ENCODE measurements around the gene ASPA. TPM values are rescaled to one million over a fixed set of nuclear protein-coding genes. Genes with fewer than 3 reads are reported as not detected.

The ASPA gene
- total and polyA plus RNA-seq, 2 of the 13 experiments (the other 11 are each of a cell fraction or from before 2014, with no cell fraction given): not detected

DNA sequence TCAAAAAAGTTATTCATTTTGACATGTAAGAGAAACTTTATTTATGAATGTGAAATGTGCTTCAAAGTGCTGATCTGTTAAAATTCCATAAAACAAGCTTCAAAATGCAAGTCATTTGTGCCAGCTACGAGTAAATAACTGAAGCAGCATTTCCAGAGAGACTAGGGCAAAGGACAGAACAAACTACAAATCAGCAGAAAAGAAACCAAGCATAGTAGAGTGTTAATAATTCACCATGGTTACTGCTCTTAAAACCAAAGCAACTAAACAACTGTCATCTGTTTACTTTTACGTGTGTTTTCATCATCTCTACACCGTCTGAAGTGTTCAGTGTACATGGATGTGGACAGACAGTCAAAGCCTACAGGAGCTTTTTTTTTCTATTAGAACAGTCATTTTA is 1.6 kb upstream of the ASPA start (continued):
- TF ChIP-seq ZNF775 (CRISPR knock-in tag; IDR thresholded peaks at IDR 0.05; ENCODE audit: borderline replicate concordance) (no peak), MZF1 (CRISPR knock-in tag; IDR thresholded peaks at IDR 0.05; ENCODE audit: borderline replicate concordance) (no peak), KLF16 (CRISPR knock-in tag; IDR thresholded peaks at IDR 0.05) (no peak), ZNF607 (CRISPR knock-in tag; IDR thresholded peaks at IDR 0.05; ENCODE audit: borderline replicate concordance) (no peak), MATR3 (CRISPR knock-in tag; IDR thresholded peaks at IDR 0.05) (no peak), CHD4 (IDR thresholded peaks at IDR 0.05; ENCODE audit: borderline replicate concordance, low read length) (no peak), ZNF563 (CRISPR knock-in tag; IDR thresholded peaks at IDR 0.05) (no peak), ZFP36L1 (CRISPR knock-in tag; IDR thresholded peaks at IDR 0.05) (no peak), ZBTB1 (CRISPR knock-in tag; IDR thresholded peaks at IDR 0.05; ENCODE audit: borderline replicate concordance) (no peak), ZNF296 (CRISPR knock-in tag; conservative IDR thresholded peaks at IDR 0.05) (no peak), MED1 (CRISPR knock-in tag; IDR thresholded peaks at IDR 0.05) (peak; percentile 54; the same call in 1 of the 2 replicates), KLF9 (CRISPR knock-in tag; IDR thresholded peaks at IDR 0.05; ENCODE audit: low read depth) (no peak)
- TF ChIP-seq, protein P1, sequence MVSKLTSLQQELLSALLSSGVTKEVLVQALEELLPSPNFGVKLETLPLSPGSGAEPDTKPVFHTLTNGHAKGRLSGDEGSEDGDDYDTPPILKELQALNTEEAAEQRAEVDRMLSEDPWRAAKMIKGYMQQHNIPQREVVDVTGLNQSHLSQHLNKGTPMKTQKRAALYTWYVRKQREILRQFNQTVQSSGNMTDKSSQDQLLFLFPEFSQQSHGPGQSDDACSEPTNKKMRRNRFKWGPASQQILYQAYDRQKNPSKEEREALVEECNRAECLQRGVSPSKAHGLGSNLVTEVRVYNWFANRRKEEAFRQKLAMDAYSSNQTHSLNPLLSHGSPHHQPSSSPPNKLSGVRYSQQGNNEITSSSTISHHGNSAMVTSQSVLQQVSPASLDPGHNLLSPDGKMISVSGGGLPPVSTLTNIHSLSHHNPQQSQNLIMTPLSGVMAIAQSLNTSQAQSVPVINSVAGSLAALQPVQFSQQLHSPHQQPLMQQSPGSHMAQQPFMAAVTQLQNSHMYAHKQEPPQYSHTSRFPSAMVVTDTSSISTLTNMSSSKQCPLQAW (CRISPR knock-in tag; IDR thresholded peaks at IDR 0.05): peak; percentile 47; the same call in 1 of the 2 replicates
- TF ChIP-seq, protein P2, sequence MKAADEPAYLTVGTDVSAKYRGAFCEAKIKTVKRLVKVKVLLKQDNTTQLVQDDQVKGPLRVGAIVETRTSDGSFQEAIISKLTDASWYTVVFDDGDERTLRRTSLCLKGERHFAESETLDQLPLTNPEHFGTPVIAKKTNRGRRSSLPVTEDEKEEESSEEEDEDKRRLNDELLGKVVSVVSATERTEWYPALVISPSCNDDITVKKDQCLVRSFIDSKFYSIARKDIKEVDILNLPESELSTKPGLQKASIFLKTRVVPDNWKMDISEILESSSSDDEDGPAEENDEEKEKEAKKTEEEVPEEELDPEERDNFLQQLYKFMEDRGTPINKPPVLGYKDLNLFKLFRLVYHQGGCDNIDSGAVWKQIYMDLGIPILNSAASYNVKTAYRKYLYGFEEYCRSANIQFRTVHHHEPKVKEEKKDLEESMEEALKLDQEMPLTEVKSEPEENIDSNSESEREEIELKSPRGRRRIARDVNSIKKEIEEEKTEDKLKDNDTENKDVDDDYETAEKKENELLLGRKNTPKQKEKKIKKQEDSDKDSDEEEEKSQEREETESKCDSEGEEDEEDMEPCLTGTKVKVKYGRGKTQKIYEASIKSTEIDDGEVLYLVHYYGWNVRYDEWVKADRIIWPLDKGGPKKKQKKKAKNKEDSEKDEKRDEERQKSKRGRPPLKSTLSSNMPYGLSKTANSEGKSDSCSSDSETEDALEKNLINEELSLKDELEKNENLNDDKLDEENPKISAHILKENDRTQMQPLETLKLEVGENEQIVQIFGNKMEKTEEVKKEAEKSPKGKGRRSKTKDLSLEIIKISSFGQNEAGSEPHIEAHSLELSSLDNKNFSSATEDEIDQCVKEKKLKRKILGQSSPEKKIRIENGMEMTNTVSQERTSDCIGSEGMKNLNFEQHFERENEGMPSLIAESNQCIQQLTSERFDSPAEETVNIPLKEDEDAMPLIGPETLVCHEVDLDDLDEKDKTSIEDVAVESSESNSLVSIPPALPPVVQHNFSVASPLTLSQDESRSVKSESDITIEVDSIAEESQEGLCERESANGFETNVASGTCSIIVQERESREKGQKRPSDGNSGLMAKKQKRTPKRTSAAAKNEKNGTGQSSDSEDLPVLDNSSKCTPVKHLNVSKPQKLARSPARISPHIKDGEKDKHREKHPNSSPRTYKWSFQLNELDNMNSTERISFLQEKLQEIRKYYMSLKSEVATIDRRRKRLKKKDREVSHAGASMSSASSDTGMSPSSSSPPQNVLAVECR (CRISPR knock-in tag; IDR thresholded peaks at IDR 0.05; ENCODE audit: borderline replicate concordance): no peak
- TF ChIP-seq, protein P3, sequence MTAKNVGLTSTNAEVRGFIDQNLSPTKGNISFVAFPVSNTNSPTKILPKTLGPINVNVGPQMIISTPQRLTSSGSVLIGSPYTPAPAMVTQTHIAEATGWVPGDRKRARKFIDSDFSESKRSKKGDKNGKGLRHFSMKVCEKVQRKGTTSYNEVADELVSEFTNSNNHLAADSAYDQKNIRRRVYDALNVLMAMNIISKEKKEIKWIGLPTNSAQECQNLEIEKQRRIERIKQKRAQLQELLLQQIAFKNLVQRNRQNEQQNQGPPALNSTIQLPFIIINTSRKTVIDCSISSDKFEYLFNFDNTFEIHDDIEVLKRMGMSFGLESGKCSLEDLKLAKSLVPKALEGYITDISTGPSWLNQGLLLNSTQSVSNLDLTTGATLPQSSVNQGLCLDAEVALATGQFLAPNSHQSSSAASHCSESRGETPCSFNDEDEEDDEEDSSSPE (CRISPR knock-in tag; IDR thresholded peaks at IDR 0.05): no peak
- TF ChIP-seq, protein P4, sequence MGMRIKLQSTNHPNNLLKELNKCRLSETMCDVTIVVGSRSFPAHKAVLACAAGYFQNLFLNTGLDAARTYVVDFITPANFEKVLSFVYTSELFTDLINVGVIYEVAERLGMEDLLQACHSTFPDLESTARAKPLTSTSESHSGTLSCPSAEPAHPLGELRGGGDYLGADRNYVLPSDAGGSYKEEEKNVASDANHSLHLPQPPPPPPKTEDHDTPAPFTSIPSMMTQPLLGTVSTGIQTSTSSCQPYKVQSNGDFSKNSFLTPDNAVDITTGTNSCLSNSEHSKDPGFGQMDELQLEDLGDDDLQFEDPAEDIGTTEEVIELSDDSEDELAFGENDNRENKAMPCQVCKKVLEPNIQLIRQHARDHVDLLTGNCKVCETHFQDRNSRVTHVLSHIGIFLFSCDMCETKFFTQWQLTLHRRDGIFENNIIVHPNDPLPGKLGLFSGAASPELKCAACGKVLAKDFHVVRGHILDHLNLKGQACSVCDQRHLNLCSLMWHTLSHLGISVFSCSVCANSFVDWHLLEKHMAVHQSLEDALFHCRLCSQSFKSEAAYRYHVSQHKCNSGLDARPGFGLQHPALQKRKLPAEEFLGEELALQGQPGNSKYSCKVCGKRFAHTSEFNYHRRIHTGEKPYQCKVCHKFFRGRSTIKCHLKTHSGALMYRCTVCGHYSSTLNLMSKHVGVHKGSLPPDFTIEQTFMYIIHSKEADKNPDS (CRISPR knock-in tag; IDR thresholded peaks at IDR 0.05): no peak
- TF ChIP-seq, protein P5, sequence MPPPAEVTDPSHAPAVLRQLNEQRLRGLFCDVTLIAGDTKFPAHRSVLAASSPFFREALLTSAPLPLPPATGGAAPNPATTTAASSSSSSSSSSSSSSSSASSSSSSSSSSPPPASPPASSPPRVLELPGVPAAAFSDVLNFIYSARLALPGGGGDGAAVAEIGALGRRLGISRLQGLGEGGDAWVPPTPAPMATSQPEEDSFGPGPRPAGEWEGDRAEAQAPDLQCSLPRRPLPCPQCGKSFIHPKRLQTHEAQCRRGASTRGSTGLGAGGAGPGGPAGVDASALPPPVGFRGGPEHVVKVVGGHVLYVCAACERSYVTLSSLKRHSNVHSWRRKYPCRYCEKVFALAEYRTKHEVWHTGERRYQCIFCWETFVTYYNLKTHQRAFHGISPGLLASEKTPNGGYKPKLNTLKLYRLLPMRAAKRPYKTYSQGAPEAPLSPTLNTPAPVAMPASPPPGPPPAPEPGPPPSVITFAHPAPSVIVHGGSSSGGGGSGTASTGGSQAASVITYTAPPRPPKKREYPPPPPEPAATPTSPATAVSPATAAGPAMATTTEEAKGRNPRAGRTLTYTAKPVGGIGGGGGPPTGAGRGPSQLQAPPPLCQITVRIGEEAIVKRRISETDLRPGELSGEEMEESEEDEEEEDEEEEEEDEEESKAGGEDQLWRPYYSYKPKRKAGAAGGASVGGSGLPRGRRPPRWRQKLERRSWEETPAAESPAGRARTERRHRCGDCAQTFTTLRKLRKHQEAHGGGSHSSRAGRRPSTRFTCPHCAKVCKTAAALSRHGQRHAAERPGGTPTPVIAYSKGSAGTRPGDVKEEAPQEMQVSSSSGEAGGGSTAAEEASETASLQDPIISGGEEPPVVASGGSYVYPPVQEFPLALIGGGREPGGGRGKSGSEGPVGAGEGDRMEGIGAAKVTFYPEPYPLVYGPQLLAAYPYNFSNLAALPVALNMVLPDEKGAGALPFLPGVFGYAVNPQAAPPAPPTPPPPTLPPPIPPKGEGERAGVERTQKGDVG (CRISPR knock-in tag; IDR thresholded peaks at IDR 0.05; ENCODE audit: borderline replicate concordance): no peak
